ENCODE results near the gene LRP1B.
"Not testable (repeated sequence)": the region's sequence is repeated elsewhere in the genome, so short reads cannot be mapped to it uniquely, and the experiment has no call there.

LRP1B gene

GRCh38 chr2:140584471-140584870 lies 1546.3 kb downstream of the LRP1B start:
- no peak for DNase-seq

- DNase-seq: no peak
These were observed 1550.2 kb downstream of the LRP1B start for GRCh38 chr2:140580532-140581151.

GRCh38 chr2:140577453-140577852 lies 1553.4 kb downstream of the LRP1B start:
- DNase-seq: no peak

GRCh38 chr2:140567734-140568133 lies 1563.1 kb downstream of the LRP1B start:
- DNase-seq: no peak

GRCh38 chr2:140565756-140566155 lies 1565.1 kb downstream of the LRP1B start:
- no peak for DNase-seq

GRCh38 chr2:140555701-140556100 lies 1575.1 kb downstream of the LRP1B start:
- DNase-seq: no peak

DNA sequence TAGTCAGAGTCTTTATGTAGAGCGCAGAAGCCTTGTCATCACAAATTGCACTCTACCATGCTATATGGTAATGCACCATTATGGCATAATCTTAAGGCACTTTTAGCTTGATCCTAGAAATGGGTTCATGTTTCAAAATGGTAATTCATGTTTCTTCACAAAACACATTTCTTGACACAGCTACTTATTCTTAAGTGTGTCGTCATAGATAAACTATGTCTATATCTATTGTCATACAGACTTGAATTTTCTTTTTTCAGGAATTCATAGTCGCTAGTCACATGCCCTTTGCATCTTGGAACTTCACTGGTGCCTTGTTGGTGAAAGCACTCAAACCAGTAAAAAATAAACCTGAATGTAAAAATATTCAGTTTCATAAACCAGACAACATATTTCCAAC lies 1578.2 kb downstream of the LRP1B start:
- no peak for DNase-seq

GRCh38 chr2:140551287-140551686 lies 1579.5 kb downstream of the LRP1B start:
- no peak for DNase-seq

DNA sequence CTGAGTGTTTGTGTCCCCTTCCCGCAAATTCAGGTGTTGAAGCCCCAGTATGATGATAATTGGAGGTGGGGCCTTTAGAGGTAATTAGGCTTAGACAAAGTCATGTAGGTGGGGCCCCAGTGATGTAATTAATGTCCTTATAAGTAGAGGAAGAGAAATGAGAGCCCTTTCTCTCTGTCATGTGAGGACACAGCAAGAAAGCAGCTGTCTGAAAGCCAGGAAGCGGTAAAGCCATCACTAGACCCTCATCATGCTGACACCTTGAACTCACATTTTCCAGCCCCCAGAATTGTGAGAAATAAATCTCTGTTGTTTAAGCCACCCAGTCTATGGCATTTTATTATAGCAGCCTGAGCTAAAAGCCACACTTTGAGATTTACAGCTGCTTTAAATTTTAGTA lies 1580.0 kb downstream of the LRP1B start:
- DNase-seq: no peak

DNA sequence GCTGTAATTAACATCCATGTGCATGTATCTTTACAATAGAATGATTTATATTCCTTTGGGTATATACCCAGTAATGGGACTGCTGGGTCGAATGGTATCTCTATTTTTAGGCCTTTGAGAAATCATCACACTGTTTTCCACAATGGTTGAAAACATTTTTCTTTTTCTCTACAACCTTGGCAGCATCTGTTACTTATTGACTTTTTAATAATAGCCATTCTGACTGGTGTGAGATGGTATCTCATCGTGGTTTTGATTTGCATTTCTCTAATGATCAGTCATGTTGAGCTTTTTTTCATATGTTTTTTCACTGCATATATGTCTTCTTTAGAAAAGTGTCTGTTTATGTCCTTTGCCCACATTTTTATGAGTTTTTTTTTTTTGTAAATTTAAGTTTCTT lies 1586.0 kb downstream of the LRP1B start:
- not testable (repeated sequence) for DNase-seq

DNA sequence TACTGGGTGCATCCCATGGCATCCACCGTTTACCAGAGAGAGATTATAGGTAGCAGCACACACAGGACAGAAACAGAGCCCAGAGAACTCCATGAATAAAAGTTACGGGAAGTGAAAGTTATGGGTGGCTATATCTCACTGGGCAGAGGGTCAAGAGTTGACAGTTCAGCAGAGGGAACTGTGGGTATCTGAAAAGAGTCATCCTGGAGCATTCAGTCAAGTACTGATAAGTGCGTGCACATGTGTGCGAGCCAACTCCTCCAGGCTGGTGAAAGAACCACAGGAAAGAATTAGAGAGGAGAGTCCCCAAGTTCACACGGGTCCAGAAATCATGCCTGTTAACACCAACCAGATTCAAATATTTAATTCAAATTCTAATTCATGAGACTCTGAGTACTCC lies 1588.2 kb downstream of the LRP1B start:
- DNase-seq: no peak

DNA sequence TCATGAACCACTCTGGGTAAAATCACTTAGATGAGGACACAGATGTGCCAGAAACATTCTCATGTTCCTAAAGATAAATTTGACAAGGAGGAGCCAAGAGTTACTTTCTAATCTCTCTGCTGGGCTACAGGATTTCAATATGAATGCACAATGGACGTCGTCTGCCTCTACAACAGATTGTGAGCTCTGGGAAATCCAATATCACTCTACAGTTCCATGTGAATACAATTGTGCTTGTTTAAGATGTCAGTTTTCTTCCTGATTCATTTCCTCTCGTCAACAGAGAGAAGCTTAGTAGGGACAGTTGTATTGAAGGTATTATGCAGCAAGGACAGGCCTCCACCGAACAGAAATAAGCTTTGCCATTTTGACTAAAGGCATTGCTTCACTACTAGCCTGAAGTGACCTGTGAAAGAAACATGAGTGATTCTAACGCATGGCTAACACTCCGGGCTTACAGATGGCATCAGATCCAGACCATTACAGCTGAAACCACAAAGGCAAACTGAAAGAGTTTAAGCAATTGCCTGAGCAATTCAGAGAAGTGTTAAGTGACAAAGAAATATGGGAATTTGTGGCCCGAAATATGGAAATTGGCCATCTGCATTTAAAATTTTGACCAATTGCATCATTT lies 1591.5 kb downstream of the LRP1B start:
- no peak for DNase-seq

- no peak for DNase-seq
These were observed 1601.1 kb downstream of the LRP1B start for GRCh38 chr2:140529706-140530105.

DNA sequence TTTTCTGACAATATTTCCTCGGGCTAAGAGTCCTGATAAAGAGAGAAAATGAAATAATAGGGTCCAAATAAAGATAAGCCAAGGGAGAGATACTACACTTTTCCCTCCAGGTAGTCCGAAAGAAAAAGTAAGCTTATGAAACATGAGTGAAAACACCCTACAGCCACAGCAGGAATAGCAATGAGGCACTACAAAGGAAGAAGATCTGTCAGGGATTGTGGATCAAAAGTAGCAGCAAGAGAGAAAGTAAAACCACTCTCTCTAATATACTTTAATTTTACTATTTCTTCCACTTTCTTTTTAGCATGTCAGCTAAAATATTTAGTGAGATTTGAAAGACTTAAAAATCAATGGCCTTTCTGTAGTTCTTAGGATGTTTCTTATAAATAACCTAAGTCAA lies 1601.8 kb downstream of the LRP1B start:
- DNase-seq: no peak

GRCh38 chr2:140526575-140526974 lies 1604.2 kb downstream of the LRP1B start:
- DNase-seq: no peak

DNA sequence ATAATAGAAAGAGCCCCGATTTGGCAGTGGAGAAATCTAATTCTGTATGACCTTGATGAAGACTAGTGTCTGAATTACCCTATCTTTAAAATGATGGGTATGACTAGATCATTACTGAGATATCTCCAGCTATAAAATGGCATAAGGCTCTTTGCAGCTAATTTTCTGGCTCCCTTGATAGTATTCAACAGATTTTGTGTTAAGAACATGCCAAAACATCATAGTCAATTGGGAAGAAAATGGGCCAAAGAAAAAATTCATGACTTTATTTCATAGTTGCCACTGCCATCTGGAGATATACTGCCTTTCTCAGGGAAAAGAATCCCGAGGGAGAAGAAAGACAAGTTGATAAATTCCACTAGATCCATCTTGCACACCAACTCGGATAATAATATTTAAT lies 1618.7 kb downstream of the LRP1B start:
- no peak for DNase-seq

DNA sequence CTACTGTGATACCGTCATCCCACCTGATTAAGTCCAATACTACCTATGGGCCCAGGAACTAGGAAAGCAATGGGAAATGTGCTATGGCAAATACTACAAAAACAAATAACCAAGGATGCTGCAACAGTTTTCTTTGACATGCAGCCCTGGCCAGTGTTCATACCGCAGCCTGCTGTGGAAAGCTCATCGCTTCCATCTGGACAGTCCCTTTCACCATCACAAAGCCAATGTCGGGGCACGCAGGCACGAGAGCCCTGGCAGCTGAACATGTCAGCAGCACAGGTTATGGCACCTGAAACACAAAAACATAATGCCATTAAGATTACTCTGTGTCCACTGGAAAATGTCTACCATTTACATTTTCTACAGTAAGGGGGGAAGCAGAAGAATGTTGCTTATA lies 1621.1 kb downstream of the LRP1B start:
- no peak for DNase-seq

DNA sequence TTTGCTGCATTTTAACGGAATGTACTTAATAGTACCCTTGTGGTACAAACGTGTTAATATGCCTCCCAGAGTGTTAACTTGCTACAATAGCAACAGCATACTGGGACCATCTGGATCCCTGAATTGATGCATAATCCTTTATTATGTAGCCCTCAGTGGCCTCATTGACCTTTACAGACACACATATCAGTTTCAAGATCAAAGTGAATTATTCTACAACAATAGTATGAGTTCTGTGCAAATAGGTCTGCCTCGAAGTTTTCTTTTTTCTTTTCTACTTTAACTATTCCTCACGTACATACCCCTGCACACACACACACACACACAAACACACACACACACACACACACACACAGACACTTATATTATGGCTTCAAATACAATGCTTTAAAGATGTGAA lies 1622.1 kb downstream of the LRP1B start:
- DNase-seq: no peak

- no peak for DNase-seq
These were observed 1624.2 kb downstream of the LRP1B start for GRCh38 chr2:140506606-140507005.

DNA sequence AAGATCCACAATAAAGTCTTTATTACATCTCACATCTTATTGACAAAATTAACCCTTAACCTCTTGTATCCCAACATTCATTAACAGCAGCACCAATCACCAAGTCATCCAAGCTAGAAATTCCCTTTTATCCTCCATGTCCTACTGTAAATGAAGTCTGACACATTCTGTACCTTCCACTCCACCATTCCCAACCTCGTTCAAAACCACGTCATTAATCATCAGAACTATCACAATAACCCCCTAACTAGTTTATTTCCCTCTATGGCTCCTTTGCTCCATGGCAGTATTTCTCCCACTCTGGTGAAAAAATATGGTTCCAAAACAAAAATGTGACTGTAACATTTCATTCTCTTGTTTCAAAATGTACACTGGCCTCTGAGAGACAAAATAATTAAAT lies 1626.2 kb downstream of the LRP1B start:
- no peak for DNase-seq

DNA sequence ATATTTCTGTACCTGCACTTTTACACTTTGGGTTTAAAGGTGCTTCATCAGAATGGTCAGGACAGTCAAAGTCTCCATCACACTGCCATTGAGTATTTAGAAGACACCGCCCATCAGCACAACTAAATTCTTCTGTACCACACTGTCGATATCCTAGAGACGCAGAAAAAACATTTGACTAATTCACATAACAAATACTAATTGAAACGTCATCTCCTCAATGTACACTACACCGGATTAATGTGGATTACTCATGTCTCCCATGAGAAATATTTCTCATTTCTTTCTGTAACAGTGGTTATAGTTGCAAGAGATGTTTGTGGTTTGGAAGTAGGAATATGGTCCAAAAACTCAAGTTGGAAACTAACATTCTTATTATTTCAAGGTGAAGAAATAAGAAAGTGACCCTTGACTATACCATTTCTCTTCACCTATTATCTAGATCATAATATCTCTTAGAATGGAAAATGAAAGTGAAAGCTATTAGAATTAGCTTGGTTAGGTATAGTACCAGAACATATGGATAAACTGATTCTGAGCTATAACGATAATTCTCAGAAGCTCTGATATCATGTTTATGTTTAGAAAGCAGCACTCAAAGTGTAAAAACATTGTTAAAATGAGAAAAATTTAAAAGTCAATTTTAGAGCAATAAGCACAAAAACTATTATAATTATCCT lies 1627.7 kb downstream of the LRP1B start:
- no peak for DNase-seq

- DNase-seq: no peak
These were observed 1632.5 kb downstream of the LRP1B start for GRCh38 chr2:140498360-140498759.

DNA sequence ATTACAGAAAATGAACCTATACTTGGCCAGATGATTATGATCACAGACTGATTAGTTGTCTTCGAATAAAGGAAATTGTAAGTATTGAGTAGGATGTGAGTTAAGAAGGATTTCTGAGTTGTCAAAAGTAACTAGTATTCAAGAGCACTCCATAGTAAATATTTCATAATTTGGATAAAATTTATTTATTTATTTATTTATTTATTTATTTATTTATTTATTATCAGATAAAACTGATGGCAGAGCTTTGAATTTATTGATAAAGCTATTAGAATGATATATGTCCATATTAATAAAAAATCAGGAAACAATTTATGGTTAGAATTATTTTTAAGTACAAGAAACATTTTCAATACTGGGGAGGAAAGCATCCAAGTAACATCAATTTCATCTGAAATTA lies 1634.1 kb downstream of the LRP1B start:
- no peak for DNase-seq

- no peak for DNase-seq
These were observed 1638.9 kb downstream of the LRP1B start for GRCh38 chr2:140491876-140492275.

DNA sequence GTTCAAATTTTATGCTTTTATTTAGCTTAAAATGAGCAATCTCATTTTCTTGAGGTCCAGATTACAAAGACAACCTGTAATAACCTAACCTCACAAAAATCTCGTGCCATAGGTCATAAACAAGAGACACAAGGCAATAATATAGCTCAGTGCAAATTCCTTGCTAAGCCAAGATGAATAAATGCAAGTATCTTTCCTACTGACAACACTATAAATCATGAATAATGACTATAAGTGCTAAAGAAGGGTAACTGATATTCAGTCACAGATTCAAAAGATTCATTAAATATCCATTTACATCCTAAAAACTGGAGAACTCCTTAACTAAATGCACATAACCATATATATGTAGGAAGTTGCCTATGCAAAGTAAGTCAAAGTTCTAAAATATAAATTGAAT lies 1641.6 kb downstream of the LRP1B start:
- no peak for DNase-seq
